MCF 10A (cell line): ENCODE data around the gene CNPY4. TPM values are rescaled to one million over a fixed set of nuclear protein-coding genes. Genes with fewer than 3 reads are reported as not detected.
"Not testable (repeated sequence)": the region's sequence is repeated elsewhere in the genome, so short reads cannot be mapped to it uniquely, and the experiment has no call there.

Experiments
- BruUV-seq: library from RNA; stranded (reverse); fragments of 400-500 nt; replicated peaks from 2 replicates; lab custom pipeline; 2021; lab: Mats Ljungman, UMichigan
- CTCF ChIA-PET: fragments of 300-600 bp; sonication (Branson Sonifier 250); formaldehyde crosslinking; extraction: SDS; loops from one replicate; lab custom pipeline; 2021; ENCODE audit warnings: antibody characterized with exemption, inconsistent platforms; lab: Yijun Ruan, JAX
- POLR2A ChIA-PET: fragments of 300-600, 350-650 bp; sonication (Branson Sonifier 250); formaldehyde crosslinking; extraction: SDS; loops from one replicate; lab custom pipeline; 2020; ENCODE audit warnings: antibody characterized with exemption, inconsistent platforms; lab: Yijun Ruan, JAX
- DNase-seq: peaks from one replicate; pipeline ENCODE4 v3.0.0-alpha.2; 2018; ENCODE audit not compliant: unreplicated experiment
- H3K27ac Mint-ChIP-seq: one replicate; pipeline ENCODE4 v1.8.0; 2022; ENCODE audit warnings: mild to moderate bottlenecking, low read depth, mixed read lengths; ENCODE audit not compliant: unreplicated experiment
- H3K27me3 Mint-ChIP-seq: one replicate; pipeline ENCODE4 v1.8.0; 2022; ENCODE audit warnings: mixed read lengths; ENCODE audit not compliant: insufficient read depth, unreplicated experiment
- H3K36me3 Mint-ChIP-seq: one replicate; pipeline ENCODE4 v1.8.0; 2022; ENCODE audit warnings: mild to moderate bottlenecking, moderate library complexity, mixed read lengths; ENCODE audit not compliant: insufficient read depth, unreplicated experiment
- H3K4me1 Mint-ChIP-seq: one replicate; pipeline ENCODE4 v1.8.0; 2022; ENCODE audit warnings: mixed read lengths; ENCODE audit not compliant: insufficient read depth, unreplicated experiment
- H3K4me3 Mint-ChIP-seq: one replicate; pipeline ENCODE4 v1.8.0; 2022; ENCODE audit warnings: mild to moderate bottlenecking, moderate library complexity, mixed read lengths; ENCODE audit not compliant: unreplicated experiment
- H3K9me3 Mint-ChIP-seq: one replicate; pipeline ENCODE4 v1.8.0; 2022; ENCODE audit warnings: mixed read lengths; ENCODE audit not compliant: unreplicated experiment
- intact Hi-C: fragments of 100-400 bp; cut with micrococcal nuclease; formaldehyde crosslinking; loops from 2 replicates; pipeline ENCODE4 v1.14.1; 2022
- total RNA-seq: library from RNA; stranded (reverse); gene quantifications from 2 replicates; pipeline ENCODE4 v1.2.3, GENCODE V29; 2022
- TF ChIP-seq, protein P1 (sequence below): fragments of 200-600 bp; IDR thresholded peaks from one replicate; pipeline ENCODE4 v1.8.0; 2022; ENCODE audit warnings: antibody characterized with exemption, mild to moderate bottlenecking; ENCODE audit not compliant: unreplicated experiment

Gene CNPY4
- total RNA-seq, 1 experiment from 2014 or later: 2.9 TPM

DNA sequence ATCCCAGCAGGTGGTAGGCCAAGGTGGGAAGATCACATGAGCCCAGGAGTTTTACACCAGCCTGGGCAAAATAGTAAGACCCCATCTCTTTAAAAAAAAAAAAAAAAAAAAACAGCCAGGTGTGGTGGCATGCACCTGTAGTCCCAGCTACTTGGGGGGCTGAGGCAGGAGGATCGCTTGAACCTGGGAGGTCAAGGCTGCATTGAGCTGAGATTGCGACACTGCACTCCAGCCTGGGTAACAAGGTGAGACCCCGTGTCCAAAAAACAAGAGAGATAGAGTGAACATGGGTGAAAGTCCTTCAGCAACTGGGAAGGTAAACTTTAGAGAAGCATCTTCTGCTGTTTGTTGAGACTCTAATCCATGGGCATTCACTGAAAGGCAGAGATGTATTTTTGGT is 23.0 kb downstream of the CNPY4 start:
- no peaks in the 10 kb centered on the region for H3K36me3 Mint-ChIP-seq
- H3K4me1 Mint-ChIP-seq: no peaks in the 10 kb centered on the region
- ChIA-PET POLR2A (interaction anchor here (1.0 to 1.9 kb wide), 3 partner anchors 10 to 15 kb away, joined by 3 to 5 read pairs (median 5); no protein-coding TSS in a partner anchor), CTCF (interaction anchor here (1.9 to 5.3 kb wide), 2 partner anchors 10 to 12 kb away, joined by 7 to 34 read pairs; no protein-coding TSS in a partner anchor)
- H3K27me3 Mint-ChIP-seq: no peaks in the 10 kb centered on the region
- TF ChIP-seq, protein P1, sequence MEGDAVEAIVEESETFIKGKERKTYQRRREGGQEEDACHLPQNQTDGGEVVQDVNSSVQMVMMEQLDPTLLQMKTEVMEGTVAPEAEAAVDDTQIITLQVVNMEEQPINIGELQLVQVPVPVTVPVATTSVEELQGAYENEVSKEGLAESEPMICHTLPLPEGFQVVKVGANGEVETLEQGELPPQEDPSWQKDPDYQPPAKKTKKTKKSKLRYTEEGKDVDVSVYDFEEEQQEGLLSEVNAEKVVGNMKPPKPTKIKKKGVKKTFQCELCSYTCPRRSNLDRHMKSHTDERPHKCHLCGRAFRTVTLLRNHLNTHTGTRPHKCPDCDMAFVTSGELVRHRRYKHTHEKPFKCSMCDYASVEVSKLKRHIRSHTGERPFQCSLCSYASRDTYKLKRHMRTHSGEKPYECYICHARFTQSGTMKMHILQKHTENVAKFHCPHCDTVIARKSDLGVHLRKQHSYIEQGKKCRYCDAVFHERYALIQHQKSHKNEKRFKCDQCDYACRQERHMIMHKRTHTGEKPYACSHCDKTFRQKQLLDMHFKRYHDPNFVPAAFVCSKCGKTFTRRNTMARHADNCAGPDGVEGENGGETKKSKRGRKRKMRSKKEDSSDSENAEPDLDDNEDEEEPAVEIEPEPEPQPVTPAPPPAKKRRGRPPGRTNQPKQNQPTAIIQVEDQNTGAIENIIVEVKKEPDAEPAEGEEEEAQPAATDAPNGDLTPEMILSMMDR: no peak
- no peak overlapping the region for H3K4me3 Mint-ChIP-seq
- intact Hi-C loops: no loop called here
- BruUV-seq: no TSS peak
- H3K27ac Mint-ChIP-seq: no peak overlapping the region
- no peaks in the 10 kb centered on the region for H3K9me3 Mint-ChIP-seq
- DNase-seq: no peak

DNA sequence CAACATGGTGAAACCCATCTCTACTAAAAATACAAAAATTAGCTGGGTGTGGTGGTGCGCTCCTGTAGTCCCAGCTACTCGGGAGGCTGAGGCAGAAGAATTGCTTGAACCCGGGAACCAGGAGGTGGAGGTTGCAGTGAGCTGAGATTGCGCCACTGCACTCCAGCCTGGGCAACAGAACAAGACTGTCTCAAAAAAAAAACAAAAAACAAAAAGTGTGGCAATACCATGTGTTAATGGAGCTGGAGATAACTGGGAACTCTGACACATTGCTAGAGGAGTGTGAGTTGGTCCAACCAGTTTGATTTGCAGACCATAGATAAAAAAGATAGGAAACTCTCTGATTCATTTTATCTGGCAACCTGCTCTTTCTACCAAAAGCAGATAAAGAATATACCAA is 26.9 kb downstream of the CNPY4 start:
- H3K4me3 Mint-ChIP-seq, H3K27ac Mint-ChIP-seq, intact Hi-C loops, H3K4me1 Mint-ChIP-seq, H3K27me3 Mint-ChIP-seq, BruUV-seq, H3K9me3 Mint-ChIP-seq: not testable (repeated sequence)
- DNase-seq: peak; percentile 59
- ChIA-PET POLR2A (interaction anchor here (0.7 to 4.3 kb wide), 4 partner anchors 13 to 46 kb away, joined by 3 to 58 read pairs (median 4); partner anchors contain the start of genes MBLAC1 and TRAPPC14), CTCF (interaction anchor here (0.7 to 1.4 kb wide), 4 partner anchors 9 to 409 kb away, joined by 3 to 15 read pairs (median 4); no protein-coding TSS in a partner anchor)
- H3K36me3 Mint-ChIP-seq: peaks cover 12% of the 10 kb centered on the region

DNA sequence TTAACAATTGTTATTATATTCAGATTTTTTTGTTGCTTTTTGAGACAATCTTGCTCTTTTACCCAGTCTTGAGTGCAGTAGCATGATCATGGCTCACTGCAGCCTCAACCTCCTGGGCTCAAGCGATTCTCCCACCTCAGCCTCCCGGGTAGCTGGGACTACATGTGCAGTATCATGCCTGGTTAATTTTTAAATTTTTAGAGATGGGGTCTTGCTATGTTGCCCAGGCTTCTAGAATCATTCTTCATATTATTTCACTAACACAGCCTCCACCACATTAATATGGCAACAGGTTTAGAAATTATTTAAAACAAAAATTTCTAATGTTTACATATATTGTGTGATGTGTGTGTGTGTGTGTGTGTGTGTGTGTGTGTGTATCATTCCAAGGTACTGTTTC is 27.8 kb downstream of the CNPY4 start:
- peaks cover 11% of the 10 kb centered on the region for H3K4me1 Mint-ChIP-seq
- no peak for DNase-seq
- H3K4me3 Mint-ChIP-seq: no peak overlapping the region
- H3K9me3 Mint-ChIP-seq: no peaks in the 10 kb centered on the region
- TF ChIP-seq, protein P1: no peak
- intact Hi-C loops: no loop called here
- ChIA-PET POLR2A (interaction anchor here (1.6 to 4.3 kb wide), 2 partner anchors 12 to 46 kb away, joined by 10 to 58 read pairs; partner anchors contain the start of genes AP4M1, MCM7 and TRAPPC14), CTCF (interaction anchor here (0.7 to 1.4 kb wide), 3 partner anchors 14 to 234 kb away, joined by 3 to 15 read pairs (median 4); no protein-coding TSS in a partner anchor)
- peaks cover 19% of the 10 kb centered on the region for H3K36me3 Mint-ChIP-seq
- BruUV-seq: no TSS peak
- no peaks in the 10 kb centered on the region for H3K27me3 Mint-ChIP-seq
- H3K27ac Mint-ChIP-seq: no peak overlapping the region

DNA sequence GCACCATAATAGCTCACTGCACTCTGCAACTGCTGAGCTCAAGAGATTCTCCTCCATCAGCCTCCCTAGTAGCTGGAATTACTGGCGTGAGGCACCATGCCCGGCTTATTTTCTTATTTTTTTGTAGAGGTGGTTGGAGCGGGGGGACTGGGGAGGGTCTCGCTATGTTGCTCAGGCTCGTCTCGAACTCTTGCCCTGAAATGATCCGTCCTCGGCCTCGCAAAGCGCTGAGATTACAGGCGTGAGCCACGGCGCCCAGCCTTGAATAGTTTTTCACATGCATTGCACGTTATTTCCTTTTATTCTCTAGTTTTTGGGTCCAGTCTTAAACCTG is 28.8 kb downstream of the CNPY4 start:
- no peaks in the 10 kb centered on the region for H3K9me3 Mint-ChIP-seq
- no peak for DNase-seq
- BruUV-seq: no TSS peak
- H3K27me3 Mint-ChIP-seq: no peaks in the 10 kb centered on the region
- intact Hi-C loops: no loop called here
- ChIA-PET POLR2A (interaction anchor here (0.8 to 4.3 kb wide), 16 partner anchors 11 to 281 kb away, joined by 3 to 58 read pairs (median 5); partner anchors contain the start of genes AP4M1, COPS6, GAL3ST4 and GPC2), CTCF (interaction anchor here (0.6 to 1.3 kb wide), 2 partner anchors 17 to 67 kb away, joined by 3 read pairs; no protein-coding TSS in a partner anchor)
- peak overlapping the region; percentile 92 for H3K4me3 Mint-ChIP-seq
- TF ChIP-seq, protein P1: no peak
- peaks cover 27% of the 10 kb centered on the region for H3K36me3 Mint-ChIP-seq
- H3K27ac Mint-ChIP-seq: peak overlapping the region; percentile 82
- peaks cover 14% of the 10 kb centered on the region for H3K4me1 Mint-ChIP-seq
